Tibial artery (tissue), 4 donors: Measurements from ENCODE around the gene SLC47A2.

Experiments used
- DNase-seq, 2 donors: peaks; one replicate each; pipeline ENCODE4 v3.0.0-alpha.2; 2019
- H3K27ac ChIP-seq, 2 donors: fragments of 200-600 bp; sonication (generic) in 1 of 2; 1 replicate in 1 of 2; 2 replicates in 1 of 2; pipeline ENCODE4 v1.5.1; 2018 to 2019; ENCODE audit warnings: mild to moderate bottlenecking in 1 of 2
- H3K27me3 ChIP-seq, 2 donors: fragments of 200-600 bp; sonication (generic) in 1 of 2; one replicate each; pipeline versions ENCODE4 v1.5.1 to v1.6.0; 2016 to 2019
- H3K36me3 ChIP-seq, 3 donors: fragments of 200-600 bp; sonication (generic) in 2 of 3; one replicate each; pipeline ENCODE4 v1.5.1; 2016 to 2019; ENCODE audit warnings: mild to moderate bottlenecking in 2 of 3
- H3K4me1 ChIP-seq, 4 donors: fragments of 200-600 bp; sonication (generic) in 2 of 4; 1 replicate in 3 of 4; 2 replicates in 1 of 4; pipeline ENCODE4 v1.5.1; 2016 to 2019
- H3K4me3 ChIP-seq, 2 donors: fragments of 200-600 bp; sonication (generic) in 1 of 2; 1 replicate in 1 of 2; 2 replicates in 1 of 2; pipeline ENCODE4 v1.5.1; 2018 to 2019; ENCODE audit warnings: mild to moderate bottlenecking in 2 of 2
- H3K9me3 ChIP-seq, 3 donors: fragments of 200-600 bp; sonication (generic) in 1 of 3; one replicate each; pipeline ENCODE4 v1.5.1; 2016 to 2019
- intact Hi-C: fragments of 100-400 bp; cut with DNase I; formaldehyde crosslinking; loops from one replicate; pipeline ENCODE4 v1.15.0; 2023; ENCODE audit warnings: low total_unique reads
- TF ChIP-seq, protein P1 (sequence below), 2 experiments: fragments of 200-600 bp in 1 of 2; fragments of 450-650 bp in 1 of 2; IDR thresholded peaks; one replicate each; pipeline ENCODE4 v1.5.1; 2017 to 2019; ENCODE audit warnings: antibody characterized with exemption in 2 of 2, mild to moderate bottlenecking in 1 of 2, moderate library complexity in 1 of 2

The SLC47A2 gene

DNA sequence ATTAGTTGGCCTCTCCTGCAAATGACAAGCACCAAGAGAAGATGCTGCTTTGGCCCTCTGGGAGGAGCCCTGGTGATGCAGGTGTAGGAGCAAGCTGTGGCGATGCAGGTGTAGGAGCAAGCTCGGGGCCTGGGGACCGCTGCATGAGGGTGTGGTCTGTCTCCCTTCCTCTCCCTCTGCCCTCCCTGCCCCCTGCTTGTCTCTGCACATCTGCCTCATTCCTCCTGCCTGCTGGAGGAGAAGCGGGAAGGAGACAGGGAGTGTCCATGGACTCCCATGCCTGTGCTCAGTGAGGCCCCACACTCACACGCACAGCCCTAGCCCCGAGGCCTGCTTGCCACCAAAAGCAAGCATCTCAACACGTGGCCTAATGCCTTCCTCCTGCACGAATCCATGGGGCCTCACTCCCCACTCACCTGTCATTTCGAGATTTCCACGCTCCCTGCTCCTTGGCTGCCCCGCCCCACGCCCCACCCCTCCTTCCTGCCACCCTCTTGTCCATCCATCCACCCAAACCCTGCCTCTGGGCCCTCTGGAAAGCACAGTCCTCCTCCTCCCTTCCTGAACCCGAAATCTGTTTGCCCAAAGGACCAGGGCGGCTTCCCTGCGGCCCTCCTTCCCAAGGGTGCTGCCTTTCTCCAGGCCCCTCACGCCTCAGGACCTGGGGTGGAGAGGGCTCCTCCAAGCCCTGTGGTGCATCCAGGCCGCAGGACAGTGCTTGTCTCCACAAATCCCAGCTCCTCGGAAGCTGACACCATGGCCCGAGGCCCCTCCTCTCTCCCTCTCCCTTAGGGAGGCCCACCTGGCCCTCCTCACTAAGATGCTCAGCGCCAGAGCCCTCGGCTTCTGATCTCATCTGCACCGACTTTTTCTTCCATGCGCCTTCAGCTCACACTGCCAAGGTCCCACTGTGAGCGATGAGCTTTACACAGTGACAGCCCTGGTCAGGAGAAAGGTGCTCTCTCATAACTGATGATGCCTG, 43.5 kb upstream of the SLC47A2 start:
- DNase-seq: peak in 1 of 2 donors; percentile 48
- Histone ChIP-seq H3K27ac (no peak overlapping the region), H3K4me1 (peaks cover 0 to 7% (median 7%) of the 10 kb centered on the region in 4 donors), H3K4me3 (no peak overlapping the region), H3K36me3 (no peaks in the 10 kb centered on the region), H3K9me3 (no peaks in the 10 kb centered on the region), H3K27me3 (no peaks in the 10 kb centered on the region)
- intact Hi-C loops: loop anchor here (5.0 kb wide), 1 partner anchor 398 kb away; the partner anchor contains the start of gene B9D1
- TF ChIP-seq, protein P1, sequence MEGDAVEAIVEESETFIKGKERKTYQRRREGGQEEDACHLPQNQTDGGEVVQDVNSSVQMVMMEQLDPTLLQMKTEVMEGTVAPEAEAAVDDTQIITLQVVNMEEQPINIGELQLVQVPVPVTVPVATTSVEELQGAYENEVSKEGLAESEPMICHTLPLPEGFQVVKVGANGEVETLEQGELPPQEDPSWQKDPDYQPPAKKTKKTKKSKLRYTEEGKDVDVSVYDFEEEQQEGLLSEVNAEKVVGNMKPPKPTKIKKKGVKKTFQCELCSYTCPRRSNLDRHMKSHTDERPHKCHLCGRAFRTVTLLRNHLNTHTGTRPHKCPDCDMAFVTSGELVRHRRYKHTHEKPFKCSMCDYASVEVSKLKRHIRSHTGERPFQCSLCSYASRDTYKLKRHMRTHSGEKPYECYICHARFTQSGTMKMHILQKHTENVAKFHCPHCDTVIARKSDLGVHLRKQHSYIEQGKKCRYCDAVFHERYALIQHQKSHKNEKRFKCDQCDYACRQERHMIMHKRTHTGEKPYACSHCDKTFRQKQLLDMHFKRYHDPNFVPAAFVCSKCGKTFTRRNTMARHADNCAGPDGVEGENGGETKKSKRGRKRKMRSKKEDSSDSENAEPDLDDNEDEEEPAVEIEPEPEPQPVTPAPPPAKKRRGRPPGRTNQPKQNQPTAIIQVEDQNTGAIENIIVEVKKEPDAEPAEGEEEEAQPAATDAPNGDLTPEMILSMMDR (IDR thresholded peaks at IDR 0.05): no peak

DNA sequence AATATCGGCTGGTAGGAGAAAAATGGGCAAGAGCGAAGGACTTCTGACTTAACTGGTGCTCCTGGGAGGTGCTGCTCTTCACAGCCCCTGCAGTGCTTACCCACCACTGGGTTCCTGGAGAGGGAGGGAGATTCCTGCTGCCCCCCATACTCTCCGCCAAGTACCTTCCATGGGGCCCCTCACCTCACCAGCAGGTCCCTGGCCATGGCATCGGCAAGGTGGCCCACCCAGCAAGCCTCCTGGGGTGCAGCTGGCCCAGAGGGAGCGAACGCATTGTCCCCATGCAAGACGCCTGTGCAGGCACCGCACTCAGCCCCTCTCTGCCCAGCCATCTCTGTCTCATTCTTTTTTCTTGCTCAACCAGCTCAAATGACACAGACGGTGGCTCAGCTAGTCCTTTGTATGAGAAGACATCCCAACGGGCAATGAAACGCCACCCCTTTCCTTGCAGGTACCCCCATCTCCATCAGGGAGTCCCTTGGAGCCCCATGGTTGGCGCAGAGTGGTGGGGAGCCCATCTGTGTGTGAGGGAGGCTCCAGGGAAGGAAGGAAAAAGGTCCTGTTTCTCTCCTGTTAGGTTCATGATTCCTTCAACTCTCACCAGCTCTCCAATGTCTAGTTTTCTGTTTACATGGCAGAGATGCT, 41.3 kb upstream of the SLC47A2 start:
- intact Hi-C loops: no loop called here
- H3K27ac ChIP-seq: no peak overlapping the region
- peak in 1 of 2 donors; percentile 57 for DNase-seq

DNA sequence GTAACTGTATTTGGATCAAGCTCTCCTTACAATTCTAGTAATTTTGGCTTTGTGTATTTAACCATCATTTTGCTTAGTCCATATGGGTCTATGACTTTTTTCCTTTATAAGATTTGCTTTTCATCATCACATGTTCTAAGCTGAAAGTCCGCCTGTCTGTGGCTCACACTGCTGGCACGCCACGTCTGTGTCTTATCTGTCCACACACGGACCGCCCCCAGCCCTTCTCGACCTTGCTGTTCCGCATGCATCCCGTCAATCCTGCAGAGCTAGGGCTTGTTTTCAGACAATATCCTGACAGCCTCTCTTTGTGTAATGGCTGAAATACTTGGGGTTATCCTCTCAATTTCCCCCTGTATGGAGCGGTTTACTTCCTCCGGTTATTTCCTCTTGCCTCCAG, 40.2 kb upstream of the SLC47A2 start:
- intact Hi-C loops: no loop called here

More for the DNA sequence above, 41.3 kb upstream of the SLC47A2 start:
- Histone ChIP-seq H3K27me3 (no peaks in the 10 kb centered on the region), H3K36me3 (no peaks in the 10 kb centered on the region), H3K4me1 (peaks cover 3 to 28% (median 22%) of the 10 kb centered on the region in 4 donors), H3K9me3 (no peaks in the 10 kb centered on the region), H3K4me3 (no peak overlapping the region)
- TF ChIP-seq, protein P1 (IDR thresholded peaks at IDR 0.05): no peak

DNA sequence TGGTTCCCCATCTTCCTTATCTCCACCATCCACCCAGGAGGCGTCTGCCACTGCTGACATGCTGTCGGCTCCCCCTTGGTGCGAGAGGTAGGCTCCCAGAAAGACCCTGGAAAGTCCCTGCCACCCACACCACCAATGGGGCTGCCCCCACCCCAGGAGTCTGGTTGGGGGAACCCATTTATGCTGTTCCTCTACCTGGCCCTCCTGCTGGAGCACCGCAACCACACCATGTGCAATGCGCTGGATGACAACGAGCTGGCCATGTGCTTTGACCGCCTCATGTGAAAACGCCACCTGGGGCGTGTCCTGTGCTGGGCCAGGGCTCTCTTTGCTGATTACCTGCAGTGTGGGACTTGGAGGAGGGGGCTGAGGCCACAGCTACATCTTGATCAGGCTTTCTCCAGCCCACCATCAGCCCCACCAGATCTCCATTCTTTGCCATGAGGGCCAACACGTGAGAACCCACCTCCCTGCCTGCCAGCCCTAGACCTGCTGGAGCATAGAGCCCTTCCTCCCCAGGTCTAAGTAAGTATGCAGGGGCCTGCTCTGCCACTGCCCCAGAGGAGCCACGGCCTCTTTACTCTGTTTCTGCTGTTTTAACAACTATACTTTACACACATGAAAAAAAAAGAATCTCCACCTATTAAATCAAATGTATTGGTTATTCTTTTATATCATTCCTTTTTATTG, 39.6 kb upstream of the SLC47A2 start:
- peak in 1 of 2 donors; percentile 59 for DNase-seq
- H3K27me3 ChIP-seq: no peaks in the 10 kb centered on the region
- no peak overlapping the region for H3K27ac ChIP-seq
- intact Hi-C loops: no loop called here
- no peak overlapping the region for H3K4me3 ChIP-seq
- TF ChIP-seq, protein P1 (IDR thresholded peaks at IDR 0.05): no peak
- no peaks in the 10 kb centered on the region for H3K36me3 ChIP-seq
- peaks cover 3 to 30% (median 21%) of the 10 kb centered on the region in 4 donors for H3K4me1 ChIP-seq
- H3K9me3 ChIP-seq: no peaks in the 10 kb centered on the region

More for the DNA sequence above, 40.2 kb upstream of the SLC47A2 start:
- Histone ChIP-seq H3K4me1 (peaks cover 3 to 30% (median 21%) of the 10 kb centered on the region in 4 donors), H3K4me3 (no peak overlapping the region), H3K36me3 (no peaks in the 10 kb centered on the region), H3K9me3 (no peaks in the 10 kb centered on the region), H3K27ac (no peak overlapping the region), H3K27me3 (no peaks in the 10 kb centered on the region)
- DNase-seq: peak in 1 of 2 donors; percentile 33
- TF ChIP-seq, protein P1 (IDR thresholded peaks at IDR 0.05): no peak

DNA sequence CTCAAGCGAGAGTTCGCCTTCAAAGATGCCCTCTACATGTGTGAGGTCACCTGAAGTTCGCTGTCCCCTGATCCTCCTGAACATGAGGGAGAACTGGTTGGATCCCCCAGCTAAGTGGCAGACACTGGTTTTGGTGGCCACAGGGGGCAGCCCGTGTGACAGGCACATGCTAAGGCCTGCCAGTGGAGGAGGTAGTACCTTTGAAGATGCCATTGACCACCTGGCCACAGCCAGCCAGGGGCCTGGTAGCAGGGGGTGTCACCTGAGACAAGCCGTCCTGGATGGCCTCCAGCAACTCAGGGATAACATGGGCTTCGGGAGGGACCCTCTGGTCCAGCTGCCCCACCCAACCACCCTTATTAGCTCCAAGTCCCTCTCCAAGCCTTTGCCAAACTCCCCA, 39.0 kb upstream of the SLC47A2 start:
- DNase-seq: no peak
- peaks cover 3 to 30% (median 21%) of the 10 kb centered on the region in 4 donors for H3K4me1 ChIP-seq
- H3K27ac ChIP-seq: peak overlapping the region in 1 of 2 donors; percentile 91

More for the DNA sequence above, 39.0 kb upstream of the SLC47A2 start:
- H3K9me3 ChIP-seq: no peaks in the 10 kb centered on the region
- intact Hi-C loops: no loop called here
- TF ChIP-seq, protein P1 (IDR thresholded peaks at IDR 0.05): no peak
- no peaks in the 10 kb centered on the region for H3K27me3 ChIP-seq
- H3K36me3 ChIP-seq: no peaks in the 10 kb centered on the region
- H3K4me3 ChIP-seq: no peak overlapping the region
